Fibroblast of pulmonary artery (primary cell): Measurements from ENCODE around the gene PSMB2.

ENCODE experiments used
- DNase-seq: peaks from one replicate; pipeline ENCODE4 v3.0.0-alpha.2; 2010; ENCODE audit warnings: low read depth
- H3K4me3 ChIP-seq: replicated peaks from 2 replicates; pipeline ENCODE4 v1.5.1; 2011; ENCODE audit warnings: low read depth, mild to moderate bottlenecking, control low read depth, low read length, moderate library complexity
- CTCF ChIP-seq: IDR thresholded peaks from 2 replicates; pipeline ENCODE4 v1.5.1; 2011; ENCODE audit warnings: mild to moderate bottlenecking, control low read depth, low read length, inconsistent platforms; ENCODE audit errors: missing control alignments

PSMB2 gene

GRCh38 chr1:35568975-35569395 is 72.3 kb downstream of the PSMB2 start:
- peak; percentile 90 for TF ChIP-seq CTCF
- DNase-seq: peak; percentile 79
- no peak overlapping the region for H3K4me3 ChIP-seq

GRCh38 chr1:35567947-35568558 is 73.3 kb downstream of the PSMB2 start:
- no peak for TF ChIP-seq CTCF
- no peak for DNase-seq

GRCh38 chr1:35565742-35566133 is 75.6 kb downstream of the PSMB2 start:
- H3K4me3 ChIP-seq: no peak overlapping the region
- DNase-seq: no peak
- TF ChIP-seq CTCF: no peak

More at GRCh38 chr1:35567947-35568558, 73.3 kb downstream of the PSMB2 start:
- H3K4me3 ChIP-seq: no peak overlapping the region

- H3K4me3 ChIP-seq: no peak overlapping the region
- no peak for DNase-seq
- TF ChIP-seq CTCF: no peak
Measured at GRCh38 chr1:35564884-35565741, 76.2 kb downstream of the PSMB2 start.

- DNase-seq: peak; percentile 85
- H3K4me3 ChIP-seq: no peak overlapping the region
- TF ChIP-seq CTCF: peak; percentile 87
Measured at GRCh38 chr1:35564037-35564883, 77.1 kb downstream of the PSMB2 start.

- H3K4me3 ChIP-seq: no peak overlapping the region
- no peak for DNase-seq
- no peak for TF ChIP-seq CTCF
Measured at GRCh38 chr1:35563166-35563565, 78.2 kb downstream of the PSMB2 start.
